Activated CD8-positive, alpha-beta memory T cell treated with anti-CD3 and anti-CD28 coated beads, Interleukin-2, amount 50 U/mL, for 24 hours (primary cell): ENCODE data around the gene NDUFAF8.

Experiments used
- DNase-seq: peaks from one replicate; pipeline ENCODE4 v3.0.0-alpha.2; 2020; ENCODE audit errors: extremely low read depth

Gene NDUFAF8

GRCh38 chr17:81251709-81252301 is 12.7 kb downstream of the NDUFAF8 start:
- no peak for DNase-seq

- DNase-seq, result no peak
Measured at GRCh38 chr17:81252326-81252986, 13.3 kb downstream of the NDUFAF8 start.

- no peak for DNase-seq
Measured at GRCh38 chr17:81252987-81253329, 13.8 kb downstream of the NDUFAF8 start.

GRCh38 chr17:81253358-81254131 is 14.4 kb downstream of the NDUFAF8 start:
- no peak for DNase-seq

- no peak for DNase-seq
Measured at GRCh38 chr17:81254955-81255717, 16.0 kb downstream of the NDUFAF8 start.

GRCh38 chr17:81256616-81257015 is 17.5 kb downstream of the NDUFAF8 start:
- no peak for DNase-seq

- DNase-seq, result no peak
Measured at GRCh38 chr17:81257533-81257932, 18.4 kb downstream of the NDUFAF8 start.

GRCh38 chr17:81258292-81258691 is 19.2 kb downstream of the NDUFAF8 start:
- no peak for DNase-seq

- DNase-seq, result no peak
Measured at GRCh38 chr17:81259058-81259605, 20.0 kb downstream of the NDUFAF8 start.

GRCh38 chr17:81260171-81260570 is 21.1 kb downstream of the NDUFAF8 start:
- DNase-seq, result no peak

- DNase-seq, result no peak
Measured at GRCh38 chr17:81260641-81261040, 21.5 kb downstream of the NDUFAF8 start.

- no peak for DNase-seq
Measured at GRCh38 chr17:81261096-81261495, 22.0 kb downstream of the NDUFAF8 start.

GRCh38 chr17:81261582-81262336 is 22.6 kb downstream of the NDUFAF8 start:
- no peak for DNase-seq

- no peak for DNase-seq
Measured at GRCh38 chr17:81263371-81264181, 24.5 kb downstream of the NDUFAF8 start.

- DNase-seq, result no peak
Measured at GRCh38 chr17:81264640-81265039, 25.5 kb downstream of the NDUFAF8 start.

- no peak for DNase-seq
Measured at GRCh38 chr17:81265576-81265975, 26.5 kb downstream of the NDUFAF8 start.

- DNase-seq, result no peak
Measured at GRCh38 chr17:81267390-81268067, 28.4 kb downstream of the NDUFAF8 start.

GRCh38 chr17:81270279-81270678 is 31.2 kb downstream of the NDUFAF8 start:
- no peak for DNase-seq

GRCh38 chr17:81271226-81271625 is 32.1 kb downstream of the NDUFAF8 start:
- DNase-seq, result no peak

GRCh38 chr17:81272616-81273015 is 33.5 kb downstream of the NDUFAF8 start:
- no peak for DNase-seq
